Endothelial cell of umbilical vein (primary cell): ENCODE measurements around the gene PNPO. TPM values are rescaled to one million over a fixed set of nuclear protein-coding genes. Genes with fewer than 3 reads are reported as not detected.
A peak's percentile ranks its signal among the peaks of the same experiment; 100 is the strongest.

Experiments used
- BruUV-seq: library from RNA; stranded (reverse); fragments of 400-500 nt; replicated peaks from 2 replicates; lab custom pipeline; 2021; lab: Mats Ljungman, UMichigan
- CTCF ChIA-PET: fragments of 300-600, 350-600 bp; sonication (Branson Sonifier 250); formaldehyde crosslinking; loops from one replicate; lab custom pipeline; 2021; ENCODE audit warnings: antibody characterized with exemption, inconsistent platforms; lab: Charles Lee
- POLR2A ChIA-PET: fragments of 300-600, 350-600 bp; sonication (Branson Sonifier 250); formaldehyde crosslinking; loops from one replicate; lab custom pipeline; 2021; ENCODE audit warnings: antibody characterized with exemption, inconsistent platforms; lab: Charles Lee
- DNase-seq: peaks from one replicate; pipeline ENCODE4 v3.0.0-alpha.2; 2011; ENCODE audit warnings: low read depth, low spot score
- FAIRE-seq: peaks from 2 replicates; lab custom pipeline; 2011; peaks lifted over from hg19 to GRCh38; lab: Jason Lieb, UNC
- H2AFZ ChIP-seq: 2 replicates; pipeline ENCODE4 v1.6.0; 2012; ENCODE audit warnings: low read depth, low read length, control low read depth, inconsistent platforms
- H3K27ac ChIP-seq: 2 replicates; pipeline ENCODE4 v1.5.1; 2011; ENCODE audit warnings: low read depth, mild to moderate bottlenecking, control low read depth, low read length, moderate library complexity; ENCODE audit not compliant: insufficient read depth
- H3K27me3 ChIP-seq, 2 experiments: 2 replicates each; pipeline versions ENCODE4 v1.6.0 to v1.6.1; 2011; ENCODE audit warnings: low read length in 2 of 2, mixed read lengths in 1 of 2; ENCODE audit not compliant: control insufficient read depth in 2 of 2, insufficient read depth in 2 of 2
- H3K36me3 ChIP-seq, 2 experiments: 2 replicates in 1 of 2; 3 replicates in 1 of 2; pipeline ENCODE4 v1.5.1; 2011; ENCODE audit warnings: low read length in 2 of 2, mild to moderate bottlenecking in 1 of 2, moderate library complexity in 1 of 2; ENCODE audit not compliant: control insufficient read depth in 2 of 2, insufficient read depth in 2 of 2; ENCODE audit errors: extremely low read depth in 1 of 2
- H3K4me1 ChIP-seq: 3 replicates; pipeline ENCODE4 v1.5.1; 2011; ENCODE audit warnings: mild to moderate bottlenecking, low read length; ENCODE audit not compliant: control insufficient read depth, insufficient read depth; ENCODE audit errors: extremely low read depth
- H3K4me2 ChIP-seq: 2 replicates; pipeline ENCODE4 v1.6.1; 2011; ENCODE audit warnings: low read length, control low read depth, mixed read lengths; ENCODE audit not compliant: insufficient read depth
- H3K4me3 ChIP-seq, 3 experiments: fragments of 200-600 bp in 1 of 3; sonication (generic), shearing (Covaris generic) in 1 of 3; replicated peaks in 1 of 3; 2 replicates each; pipeline ENCODE4 v1.5.1; 2011 to 2016; ENCODE audit warnings: control low read depth in 3 of 3, low read length in 3 of 3, mild to moderate bottlenecking in 2 of 3, inconsistent platforms in 1 of 3, low read depth in 1 of 3, moderate library complexity in 1 of 3; ENCODE audit not compliant: insufficient read depth in 1 of 3
- H3K79me2 ChIP-seq: 2 replicates; pipeline ENCODE4 v1.6.0; 2012; ENCODE audit warnings: low read length, inconsistent platforms; ENCODE audit not compliant: control insufficient read depth, insufficient read depth
- H3K9ac ChIP-seq: replicated peaks from 2 replicates; pipeline ENCODE3; 2011; ENCODE audit warnings: low read length, control low read depth; ENCODE audit not compliant: insufficient read depth; ENCODE audit errors: extremely low read depth
- H3K9me1 ChIP-seq: replicated peaks from 3 replicates; pipeline ENCODE4 v1.6.0; 2011; ENCODE audit warnings: mild to moderate bottlenecking, low read length; ENCODE audit not compliant: control insufficient read depth, insufficient read depth; ENCODE audit errors: extremely low read depth
- H3K9me3 ChIP-seq: replicated peaks from 2 replicates; pipeline ENCODE4 v1.5.1; 2012; ENCODE audit warnings: low read length, inconsistent platforms; ENCODE audit not compliant: control insufficient read depth, insufficient read depth
- H4K20me1 ChIP-seq: replicated peaks from 2 replicates; pipeline ENCODE3; 2011; ENCODE audit warnings: mild to moderate bottlenecking, low read length; ENCODE audit not compliant: control insufficient read depth, insufficient read depth; ENCODE audit errors: extremely low read depth
- EZH2 ChIP-seq: IDR thresholded peaks from 2 replicates; pipeline ENCODE4 v1.6.1; 2012; ENCODE audit warnings: borderline replicate concordance, low read depth, mild to moderate bottlenecking, moderate library complexity, low read length, inconsistent platforms; ENCODE audit not compliant: severe bottlenecking
- FOS ChIP-seq: IDR thresholded peaks from 2 replicates; pipeline ENCODE4 v1.6.1; 2011; ENCODE audit warnings: mild to moderate bottlenecking, low read length, moderate library complexity, borderline replicate concordance; ENCODE audit not compliant: insufficient read depth
- GATA2 ChIP-seq: IDR thresholded peaks from 2 replicates; pipeline ENCODE4 v1.7.0; 2011; ENCODE audit warnings: low read depth, mild to moderate bottlenecking, moderate library complexity, mixed read lengths, low read length; ENCODE audit not compliant: insufficient read length, insufficient read depth
- JUN ChIP-seq: IDR thresholded peaks from 2 replicates; pipeline ENCODE4 v1.6.1; 2011; ENCODE audit warnings: borderline replicate concordance, low read depth; ENCODE audit not compliant: insufficient read length, insufficient read depth
- MAX ChIP-seq: IDR thresholded peaks from 2 replicates; pipeline ENCODE4 v1.6.1; 2011; ENCODE audit not compliant: insufficient read depth, insufficient read length
- MYC ChIP-seq: IDR thresholded peaks from one replicate; pipeline ENCODE4 v1.6.1; 2011; ENCODE audit warnings: mild to moderate bottlenecking, low read depth, low read length
- POLR2A ChIP-seq: IDR thresholded peaks from 2 replicates; pipeline ENCODE4 v1.6.1; 2012; ENCODE audit warnings: low read depth, mild to moderate bottlenecking, control low read depth, low read length
- POLR2AphosphoS5 ChIP-seq: IDR thresholded peaks from 2 replicates; pipeline ENCODE4 v1.6.1; 2012; ENCODE audit warnings: low read depth, mild to moderate bottlenecking, control low read depth, low read length, moderate library complexity; ENCODE audit not compliant: insufficient read depth
- dilution Hi-C: fragments of 300-500 bp; cut with MboI; formaldehyde crosslinking; loops from one replicate; pipeline ENCODE4 v1.15.0; 2019; ENCODE audit warnings: low sequenced_read_pairs; ENCODE audit not compliant: extremely low pct_ligation_motif_present
- intact Hi-C: fragments of 100-400 bp; cut with micrococcal nuclease; formaldehyde crosslinking; loops from one replicate; pipeline ENCODE4 v1.10.0; 2022
- polyA plus RNA-seq, 4 experiments: library from polyadenylated mRNA; depleted of rRNA in 3 of 4; stranded (reverse) in 3 of 4; unstranded in 1 of 4; fragments of >200 nt; gene quantifications; 2 replicates each; pipeline versions ENCODE4 v1.2.1 to v1.2.3, GENCODE V29; 2011 to 2012; ENCODE audit warnings: missing spikeins in 1 of 4
- total RNA-seq: library from RNA; stranded (reverse); gene quantifications from 2 replicates; pipeline ENCODE4 v1.2.3, GENCODE V29; 2021
- TF ChIP-seq, protein P1 (sequence below), 2 donors: IDR thresholded peaks; 1 replicate in 1 of 2; 2 replicates in 1 of 2; pipeline ENCODE4 v1.5.1; 2011; ENCODE audit warnings: low read length in 2 of 2, mild to moderate bottlenecking in 2 of 2, moderate library complexity in 2 of 2, control low read depth in 1 of 2, inconsistent platforms in 1 of 2, low read depth in 1 of 2; ENCODE audit not compliant: insufficient read depth in 1 of 2; ENCODE audit errors: extremely low read depth in 1 of 2

PNPO gene
- total and polyA plus RNA-seq, 2 donors (not counting 3 experiments of a cell fraction or from before 2014, with no cell fraction given), result 19.7 to 22.0 TPM

- FAIRE-seq, result no peak
- peak; percentile 77 for DNase-seq
- H3K36me3 ChIP-seq, result peaks cover 0 to 2% of the 10 kb centered on the region in 2 experiments
- H3K27ac ChIP-seq, result no peak overlapping the region
- no peak overlapping the region for H2AFZ ChIP-seq
- no TSS peak for BruUV-seq
- H3K4me1 ChIP-seq, result no peaks in the 10 kb centered on the region
- no peak overlapping the region for H3K4me3 ChIP-seq
- CTCF ChIA-PET, result interaction anchor here (0.7 to 1.7 kb wide), 7 partner anchors 14 to 115 kb away, joined by 3 to 6 read pairs (median 5); no protein-coding TSS in a partner anchor
- dilution Hi-C loops, result no loop called here
- H4K20me1 ChIP-seq, result no peaks in the 10 kb centered on the region
- no peak overlapping the region for H3K4me2 ChIP-seq
- no peak for TF ChIP-seq FOS
- no peak for TF ChIP-seq JUN
- no peak for TF ChIP-seq POLR2A
- no peak for TF ChIP-seq MYC
- no peak for TF ChIP-seq GATA2
- TF ChIP-seq, protein P1, sequence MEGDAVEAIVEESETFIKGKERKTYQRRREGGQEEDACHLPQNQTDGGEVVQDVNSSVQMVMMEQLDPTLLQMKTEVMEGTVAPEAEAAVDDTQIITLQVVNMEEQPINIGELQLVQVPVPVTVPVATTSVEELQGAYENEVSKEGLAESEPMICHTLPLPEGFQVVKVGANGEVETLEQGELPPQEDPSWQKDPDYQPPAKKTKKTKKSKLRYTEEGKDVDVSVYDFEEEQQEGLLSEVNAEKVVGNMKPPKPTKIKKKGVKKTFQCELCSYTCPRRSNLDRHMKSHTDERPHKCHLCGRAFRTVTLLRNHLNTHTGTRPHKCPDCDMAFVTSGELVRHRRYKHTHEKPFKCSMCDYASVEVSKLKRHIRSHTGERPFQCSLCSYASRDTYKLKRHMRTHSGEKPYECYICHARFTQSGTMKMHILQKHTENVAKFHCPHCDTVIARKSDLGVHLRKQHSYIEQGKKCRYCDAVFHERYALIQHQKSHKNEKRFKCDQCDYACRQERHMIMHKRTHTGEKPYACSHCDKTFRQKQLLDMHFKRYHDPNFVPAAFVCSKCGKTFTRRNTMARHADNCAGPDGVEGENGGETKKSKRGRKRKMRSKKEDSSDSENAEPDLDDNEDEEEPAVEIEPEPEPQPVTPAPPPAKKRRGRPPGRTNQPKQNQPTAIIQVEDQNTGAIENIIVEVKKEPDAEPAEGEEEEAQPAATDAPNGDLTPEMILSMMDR (IDR thresholded peaks at IDR 0.05; ENCODE audit: extremely low read depth in 1 of 2, insufficient read depth in 1 of 2, low read depth in 1 of 2, low read length in 2 of 2), result no peak
- no peak for TF ChIP-seq MAX
- no peak for TF ChIP-seq POLR2AphosphoS5
- TF ChIP-seq EZH2, result no peak
- H3K9me1 ChIP-seq, result no peaks in the 10 kb centered on the region
- POLR2A ChIA-PET, result interaction anchor here (1.3 kb wide), 1 partner anchor 10 kb away, joined by 6 read pairs; the partner anchor contains the start of gene SP2
- no peaks in the 10 kb centered on the region for H3K9me3 ChIP-seq
- intact Hi-C loops, result no loop called here
- no peaks in the 10 kb centered on the region for H3K27me3 ChIP-seq
- H3K9ac ChIP-seq, result no peak overlapping the region
- no peaks in the 10 kb centered on the region for H3K79me2 ChIP-seq
These were observed 36.1 kb upstream of the PNPO start for GRCh38 chr17:47905221-47905733.
